Central memory CD8-positive, alpha-beta T cell (primary cell): ENCODE results near the gene KCNQ1OT1.
A peak's percentile ranks its signal among the peaks of the same experiment; 100 is the strongest.

Source experiments
- ATAC-seq: fragments of 150-1000 bp; cut with Tn5 transposase; replicated peaks from 2 replicates; pipeline ENCODE4 v1.10.0; 2022; ENCODE audit warnings: mild to moderate bottlenecking, moderate FRiP score, moderate number of reproducible peaks; ENCODE audit not compliant: poor library complexity, severe bottlenecking; ENCODE audit errors: extremely low read depth
- DNase-seq, 2 donors: peaks; one replicate each; pipeline ENCODE4 v3.0.0; 2021; ENCODE audit warnings: low spot score in 2 of 2
- H3K27ac Mint-ChIP-seq: one replicate; pipeline ENCODE4 v1.8.0; 2022; ENCODE audit warnings: low read depth, mild to moderate bottlenecking, moderate library complexity, mixed read lengths
- H3K27me3 Mint-ChIP-seq: one replicate; pipeline ENCODE4 v1.8.0; 2022; ENCODE audit warnings: mixed read lengths
- H3K36me3 Mint-ChIP-seq: one replicate; pipeline ENCODE4 v1.8.0; 2022; ENCODE audit warnings: mild to moderate bottlenecking, moderate library complexity, mixed read lengths; ENCODE audit not compliant: insufficient read depth
- H3K4me1 Mint-ChIP-seq: one replicate; pipeline ENCODE4 v1.8.0; 2022; ENCODE audit warnings: mixed read lengths
- H3K4me3 Mint-ChIP-seq: one replicate; pipeline ENCODE4 v1.8.0; 2022; ENCODE audit warnings: mild to moderate bottlenecking, moderate library complexity, mixed read lengths
- H3K9me3 Mint-ChIP-seq: one replicate; pipeline ENCODE4 v1.8.0; 2022; ENCODE audit warnings: mixed read lengths

The KCNQ1OT1 gene

GRCh38 chr11:2587976-2588748 is 111.6 kb downstream of the KCNQ1OT1 start:
- H3K4me3 Mint-ChIP-seq: no peak overlapping the region
- peak in 1 of 2 donors; percentile 11 for DNase-seq
- no peak for ATAC-seq
- H3K9me3 Mint-ChIP-seq: no peaks in the 10 kb centered on the region
- H3K36me3 Mint-ChIP-seq: peaks cover 3% of the 10 kb centered on the region
- H3K27ac Mint-ChIP-seq: no peak overlapping the region
- no peaks in the 10 kb centered on the region for H3K4me1 Mint-ChIP-seq
- no peaks in the 10 kb centered on the region for H3K27me3 Mint-ChIP-seq

- no peaks in the 10 kb centered on the region for H3K27me3 Mint-ChIP-seq
- ATAC-seq (no peak), DNase-seq (peak; percentile 9 to 12)
- H3K4me1 Mint-ChIP-seq: no peaks in the 10 kb centered on the region
- no peaks in the 10 kb centered on the region for H3K9me3 Mint-ChIP-seq
- H3K27ac Mint-ChIP-seq: no peak overlapping the region
- peaks cover 3% of the 10 kb centered on the region for H3K36me3 Mint-ChIP-seq
- H3K4me3 Mint-ChIP-seq: no peak overlapping the region
These were observed 112.5 kb downstream of the KCNQ1OT1 start for GRCh38 chr11:2587132-2587930.

- ATAC-seq (no peak), DNase-seq (peak; percentile 6 to 11)
- no peak overlapping the region for H3K4me3 Mint-ChIP-seq
- H3K9me3 Mint-ChIP-seq: no peaks in the 10 kb centered on the region
- H3K4me1 Mint-ChIP-seq: no peaks in the 10 kb centered on the region
- no peak overlapping the region for H3K27ac Mint-ChIP-seq
- no peaks in the 10 kb centered on the region for H3K27me3 Mint-ChIP-seq
- H3K36me3 Mint-ChIP-seq: peaks cover 3% of the 10 kb centered on the region
These were observed 113.0 kb downstream of the KCNQ1OT1 start for GRCh38 chr11:2586793-2587131.

GRCh38 chr11:2586087-2586792 is 113.6 kb downstream of the KCNQ1OT1 start:
- DNase-seq: peak in 1 of 2 donors; percentile 8

GRCh38 chr11:2585566-2586086 is 114.2 kb downstream of the KCNQ1OT1 start:
- Mint-ChIP-seq H3K4me3 (no peak overlapping the region), H3K36me3 (peaks cover 3% of the 10 kb centered on the region), H3K27me3 (no peaks in the 10 kb centered on the region), H3K27ac (no peak overlapping the region), H3K4me1 (no peaks in the 10 kb centered on the region), H3K9me3 (no peaks in the 10 kb centered on the region)
- peak in 1 of 2 donors; percentile 6 for DNase-seq
- ATAC-seq: no peak

More at GRCh38 chr11:2586087-2586792, 113.6 kb downstream of the KCNQ1OT1 start:
- H3K27ac Mint-ChIP-seq: no peak overlapping the region
- no peak overlapping the region for H3K4me3 Mint-ChIP-seq
- H3K9me3 Mint-ChIP-seq: no peaks in the 10 kb centered on the region
- no peaks in the 10 kb centered on the region for H3K27me3 Mint-ChIP-seq
- H3K36me3 Mint-ChIP-seq: peaks cover 3% of the 10 kb centered on the region
- no peaks in the 10 kb centered on the region for H3K4me1 Mint-ChIP-seq
- no peak for ATAC-seq

- Mint-ChIP-seq H3K27ac (no peak overlapping the region), H3K36me3 (peaks cover 3% of the 10 kb centered on the region), H3K4me1 (no peaks in the 10 kb centered on the region), H3K9me3 (no peaks in the 10 kb centered on the region), H3K27me3 (no peaks in the 10 kb centered on the region), H3K4me3 (no peak overlapping the region)
- peak in 1 of 2 donors; percentile 8 for DNase-seq
- no peak for ATAC-seq
These were observed 114.8 kb downstream of the KCNQ1OT1 start for GRCh38 chr11:2584812-2585565.

GRCh38 chr11:2584434-2584811 is 115.4 kb downstream of the KCNQ1OT1 start:
- no peak overlapping the region for H3K4me3 Mint-ChIP-seq
- H3K27me3 Mint-ChIP-seq: no peaks in the 10 kb centered on the region
- H3K27ac Mint-ChIP-seq: no peak overlapping the region
- DNase-seq (no peak), ATAC-seq (no peak)
- peaks cover 3% of the 10 kb centered on the region for H3K36me3 Mint-ChIP-seq
- no peaks in the 10 kb centered on the region for H3K4me1 Mint-ChIP-seq
- no peaks in the 10 kb centered on the region for H3K9me3 Mint-ChIP-seq

GRCh38 chr11:2583605-2583958 is 116.2 kb downstream of the KCNQ1OT1 start:
- peaks cover 6% of the 10 kb centered on the region for H3K36me3 Mint-ChIP-seq
- no peaks in the 10 kb centered on the region for H3K4me1 Mint-ChIP-seq
- H3K4me3 Mint-ChIP-seq: no peak overlapping the region
- H3K27ac Mint-ChIP-seq: no peak overlapping the region
- no peaks in the 10 kb centered on the region for H3K27me3 Mint-ChIP-seq
- DNase-seq (peak; percentile 6 to 10), ATAC-seq (no peak)
- no peaks in the 10 kb centered on the region for H3K9me3 Mint-ChIP-seq

- DNase-seq (no peak), ATAC-seq (no peak)
- no peak overlapping the region for H3K27ac Mint-ChIP-seq
These were observed 116.7 kb downstream of the KCNQ1OT1 start for GRCh38 chr11:2582946-2583604.

GRCh38 chr11:2582351-2582945 is 117.3 kb downstream of the KCNQ1OT1 start:
- DNase-seq: no peak
- no peak for ATAC-seq
- Mint-ChIP-seq H3K27me3 (no peaks in the 10 kb centered on the region), H3K27ac (no peak overlapping the region), H3K4me3 (no peak overlapping the region), H3K9me3 (no peaks in the 10 kb centered on the region), H3K36me3 (peaks cover 6% of the 10 kb centered on the region), H3K4me1 (no peaks in the 10 kb centered on the region)

More at GRCh38 chr11:2582946-2583604, 116.7 kb downstream of the KCNQ1OT1 start:
- H3K4me3 Mint-ChIP-seq: no peak overlapping the region
- H3K9me3 Mint-ChIP-seq: no peaks in the 10 kb centered on the region
- H3K4me1 Mint-ChIP-seq: no peaks in the 10 kb centered on the region
- H3K27me3 Mint-ChIP-seq: no peaks in the 10 kb centered on the region
- peaks cover 6% of the 10 kb centered on the region for H3K36me3 Mint-ChIP-seq

- ATAC-seq (no peak), DNase-seq (no peak)
- Mint-ChIP-seq H3K4me1 (no peaks in the 10 kb centered on the region), H3K36me3 (peaks cover 6% of the 10 kb centered on the region), H3K9me3 (no peaks in the 10 kb centered on the region), H3K27me3 (no peaks in the 10 kb centered on the region), H3K27ac (no peak overlapping the region), H3K4me3 (no peak overlapping the region)
These were observed 117.9 kb downstream of the KCNQ1OT1 start for GRCh38 chr11:2581931-2582350.
